ENCODE measurements around the gene CSTB. TPM values are rescaled to one million over a fixed set of nuclear protein-coding genes. Genes with fewer than 3 reads are reported as not detected.

The CSTB gene
- total and polyA plus RNA-seq, 2 donors (not counting 1 experiment from before 2014, with no cell fraction given) = 14.0 to 28.3 TPM

DNA sequence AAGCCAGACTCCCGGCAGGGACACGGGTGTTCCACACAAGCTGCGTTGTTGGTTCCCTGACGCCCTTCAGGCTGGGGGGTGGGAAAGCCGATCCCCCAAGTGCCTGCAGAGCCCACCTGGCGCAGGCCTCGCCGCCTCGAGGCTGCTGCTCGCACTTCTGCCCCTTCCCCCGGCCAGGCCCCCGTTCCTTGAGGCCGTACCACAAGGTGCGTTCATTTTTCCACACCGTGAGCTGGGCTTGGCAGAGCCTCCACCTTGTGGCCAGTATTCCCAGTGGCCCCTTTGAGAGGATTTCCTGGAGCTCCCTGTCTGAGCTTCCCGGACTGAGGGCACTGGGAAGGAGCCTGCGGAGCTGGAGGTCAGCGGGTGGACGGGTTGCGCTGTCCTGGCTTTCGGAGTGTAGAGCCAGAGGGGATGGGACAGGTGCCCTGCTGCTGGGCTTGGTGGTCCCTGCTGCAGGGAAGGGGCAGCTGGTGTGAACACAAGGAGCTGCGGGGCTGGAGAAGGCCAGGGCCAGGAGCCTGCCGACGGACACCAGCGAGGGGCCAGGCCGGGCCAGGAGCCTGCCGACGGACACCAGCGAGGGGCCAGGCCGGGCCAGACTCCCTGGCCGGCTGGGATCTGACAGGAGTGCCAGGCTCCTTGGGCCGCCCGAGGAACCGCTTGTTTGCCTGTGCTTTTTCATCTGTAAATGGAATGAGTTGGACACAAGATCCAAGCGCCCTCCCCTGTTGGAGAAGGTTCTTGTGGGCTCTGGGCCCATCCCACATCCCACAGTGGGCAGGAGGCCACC, 38.8 kb downstream of the CSTB start:
- no peak for DNase-seq
- 97% methylated on average over 29 of the region's 35 CpGs for WGBS (ENCODE audit: insufficient coverage)
- Mint-ChIP-seq H3K4me1 (peaks cover 5% of the 10 kb centered on the region), H3K27ac (no peak overlapping the region), H3K9me3 (ENCODE audit: insufficient read depth) (no peaks in the 10 kb centered on the region), H3K4me3 (no peak overlapping the region), H3K27me3 (no peaks in the 10 kb centered on the region)
- H2AFZ ChIP-seq (ENCODE audit: insufficient read depth, low read depth, low read length, poor library complexity, severe bottlenecking) = no peak overlapping the region
- peaks cover 58% of the 10 kb centered on the region for H4K20me1 ChIP-seq (ENCODE audit: control insufficient read depth, insufficient read depth, low read length, poor library complexity, severe bottlenecking)
- peaks cover 0 to 3% of the 10 kb centered on the region in 2 experiments for H3K36me3 ChIP-seq (replicated peaks in 1 of 2; ENCODE audit: control extremely low read depth in 1 of 2, control insufficient read depth in 1 of 2, extremely low read depth in 1 of 2, insufficient read depth in 2 of 2, low read length in 1 of 2)
- H3K4me1 ChIP-seq (ENCODE audit: control insufficient read depth in 2 of 2, insufficient read depth in 2 of 2, low read length in 2 of 2) = no peaks in the 10 kb centered on the region
- ATAC-seq (ENCODE audit: low read depth) = no peak
- ChIA-PET POLR2A (no interaction called here), CTCF (no interaction called here)
- intact Hi-C loops (cut with micrococcal nuclease) = no loop called here
- peaks cover 0 to 5% (median 0%) of the 10 kb centered on the region in 3 donors for H3K9me3 ChIP-seq (ENCODE audit: control extremely low read depth in 1 of 3, control insufficient read depth in 2 of 3, insufficient read depth in 1 of 3, low read length in 2 of 3)
- TF ChIP-seq, protein P1, sequence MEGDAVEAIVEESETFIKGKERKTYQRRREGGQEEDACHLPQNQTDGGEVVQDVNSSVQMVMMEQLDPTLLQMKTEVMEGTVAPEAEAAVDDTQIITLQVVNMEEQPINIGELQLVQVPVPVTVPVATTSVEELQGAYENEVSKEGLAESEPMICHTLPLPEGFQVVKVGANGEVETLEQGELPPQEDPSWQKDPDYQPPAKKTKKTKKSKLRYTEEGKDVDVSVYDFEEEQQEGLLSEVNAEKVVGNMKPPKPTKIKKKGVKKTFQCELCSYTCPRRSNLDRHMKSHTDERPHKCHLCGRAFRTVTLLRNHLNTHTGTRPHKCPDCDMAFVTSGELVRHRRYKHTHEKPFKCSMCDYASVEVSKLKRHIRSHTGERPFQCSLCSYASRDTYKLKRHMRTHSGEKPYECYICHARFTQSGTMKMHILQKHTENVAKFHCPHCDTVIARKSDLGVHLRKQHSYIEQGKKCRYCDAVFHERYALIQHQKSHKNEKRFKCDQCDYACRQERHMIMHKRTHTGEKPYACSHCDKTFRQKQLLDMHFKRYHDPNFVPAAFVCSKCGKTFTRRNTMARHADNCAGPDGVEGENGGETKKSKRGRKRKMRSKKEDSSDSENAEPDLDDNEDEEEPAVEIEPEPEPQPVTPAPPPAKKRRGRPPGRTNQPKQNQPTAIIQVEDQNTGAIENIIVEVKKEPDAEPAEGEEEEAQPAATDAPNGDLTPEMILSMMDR (IDR thresholded peaks at IDR 0.05) = no peak
- no peak for TF ChIP-seq EZH2 (IDR thresholded peaks at IDR 0.05; ENCODE audit: borderline replicate concordance, insufficient read depth, low read depth, low read length, poor library complexity, severe bottlenecking)
- no peak overlapping the region for H3K4me2 ChIP-seq (replicated peaks; ENCODE audit: low read depth, low read length, poor library complexity, severe bottlenecking)
- H3K27ac ChIP-seq (ENCODE audit: low read length in 2 of 2) = no peak overlapping the region
- no peak overlapping the region for H3K4me3 ChIP-seq (ENCODE audit: control extremely low read depth in 1 of 5, extremely low read depth in 1 of 5, insufficient read depth in 1 of 5, low read depth in 2 of 5, low read length in 4 of 5)
- no peak overlapping the region for H3K9ac ChIP-seq (ENCODE audit: low read length)
- H3K79me2 ChIP-seq (ENCODE audit: control insufficient read depth, insufficient read depth, low read length) = no peaks in the 10 kb centered on the region
- H3K27me3 ChIP-seq (replicated peaks in 1 of 4; ENCODE audit: control extremely low read depth in 1 of 4, control insufficient read depth in 3 of 4, insufficient read depth in 4 of 4, low read length in 3 of 4) = no peaks in the 10 kb centered on the region

DNA sequence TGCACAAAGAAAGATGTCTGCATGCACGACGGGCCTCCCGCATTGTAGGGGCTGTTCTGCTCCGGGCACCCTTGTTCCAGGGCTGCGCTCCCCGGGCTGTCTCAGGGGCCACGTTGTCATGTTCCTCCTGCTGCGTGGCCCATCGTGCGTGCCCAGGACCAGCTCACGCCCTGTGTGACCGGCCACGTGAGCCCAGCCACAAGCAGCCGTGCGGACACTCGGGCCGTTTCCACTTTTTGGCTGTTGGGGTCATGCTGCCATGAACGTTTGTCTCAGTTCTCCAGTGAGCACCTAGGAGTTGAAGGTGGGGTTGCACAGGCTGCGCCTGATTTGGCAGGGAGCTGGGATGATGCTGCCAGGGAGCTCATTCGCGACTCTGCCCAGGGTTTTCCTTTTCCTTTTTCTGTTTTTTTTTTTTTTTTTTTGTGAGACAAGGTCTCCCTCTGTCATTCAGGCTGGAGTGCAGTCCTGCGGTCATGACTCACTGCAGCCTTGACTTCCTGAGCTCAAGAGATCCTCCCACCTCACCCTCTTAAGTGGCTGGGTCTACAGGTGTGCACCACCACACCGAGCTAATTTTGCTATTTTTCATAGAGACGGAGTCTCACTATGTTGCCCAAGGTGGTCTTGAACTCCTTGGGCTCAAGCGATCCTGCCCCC, 39.8 kb downstream of the CSTB start:
- no peaks in the 10 kb centered on the region for H3K27me3 Mint-ChIP-seq
- H4K20me1 ChIP-seq (ENCODE audit: control insufficient read depth, insufficient read depth, low read length, poor library complexity, severe bottlenecking) = peaks cover 67% of the 10 kb centered on the region
- no peak overlapping the region for H3K4me2 ChIP-seq (replicated peaks; ENCODE audit: low read depth, low read length, poor library complexity, severe bottlenecking)
- no peak overlapping the region for H3K27ac Mint-ChIP-seq
- H3K9me3 ChIP-seq (ENCODE audit: control extremely low read depth in 1 of 3, control insufficient read depth in 2 of 3, insufficient read depth in 1 of 3, low read length in 2 of 3) = peaks cover 0 to 5% (median 0%) of the 10 kb centered on the region in 3 donors
- H3K36me3 ChIP-seq (replicated peaks in 1 of 2; ENCODE audit: control extremely low read depth in 1 of 2, control insufficient read depth in 1 of 2, extremely low read depth in 1 of 2, insufficient read depth in 2 of 2, low read length in 1 of 2) = peaks cover 0 to 3% of the 10 kb centered on the region in 2 experiments
- ChIA-PET POLR2A (interaction anchor here (0.6 kb wide), 1 partner anchor 340 kb away, joined by 3 read pairs; no protein-coding TSS in a partner anchor), CTCF (no interaction called here)
- H2AFZ ChIP-seq (ENCODE audit: insufficient read depth, low read depth, low read length, poor library complexity, severe bottlenecking) = no peak overlapping the region
- no peak overlapping the region for H3K4me3 Mint-ChIP-seq
- H3K79me2 ChIP-seq (ENCODE audit: control insufficient read depth, insufficient read depth, low read length) = no peaks in the 10 kb centered on the region
- H3K27ac ChIP-seq (ENCODE audit: low read length in 2 of 2) = no peak overlapping the region
- no peak overlapping the region for H3K4me3 ChIP-seq (ENCODE audit: control extremely low read depth in 1 of 5, extremely low read depth in 1 of 5, insufficient read depth in 1 of 5, low read depth in 2 of 5, low read length in 4 of 5)
- intact Hi-C loops (cut with micrococcal nuclease) = no loop called here
- no peak for DNase-seq
- WGBS (ENCODE audit: insufficient coverage) = 97% methylated on average over 18 of the region's 25 CpGs
- no peaks in the 10 kb centered on the region for H3K9me3 Mint-ChIP-seq (ENCODE audit: insufficient read depth)
- no peak for TF ChIP-seq EZH2 (IDR thresholded peaks at IDR 0.05; ENCODE audit: borderline replicate concordance, insufficient read depth, low read depth, low read length, poor library complexity, severe bottlenecking)
- TF ChIP-seq, protein P1 (IDR thresholded peaks at IDR 0.05) = no peak
- H3K4me1 ChIP-seq (ENCODE audit: control insufficient read depth in 2 of 2, insufficient read depth in 2 of 2, low read length in 2 of 2) = no peaks in the 10 kb centered on the region
- peaks cover 5% of the 10 kb centered on the region for H3K4me1 Mint-ChIP-seq
- H3K9ac ChIP-seq (ENCODE audit: low read length) = no peak overlapping the region
- ATAC-seq (ENCODE audit: low read depth) = no peak
- H3K27me3 ChIP-seq (replicated peaks in 1 of 4; ENCODE audit: control extremely low read depth in 1 of 4, control insufficient read depth in 3 of 4, insufficient read depth in 4 of 4, low read length in 3 of 4) = no peaks in the 10 kb centered on the region

Measured in B cell (primary cell).